HG03457 (cell line): Measurements from ENCODE around the gene ATP5MC2.
"Not testable (repeated sequence)": the region's sequence is repeated elsewhere in the genome, so short reads cannot be mapped to it uniquely, and the experiment has no call there.

ENCODE experiments used
- ATAC-seq: cut with Tn5 transposase; IDR thresholded peaks from one replicate; pipeline ENCODE4 v1.9.1; 2021; ENCODE audit warnings: moderate number of reproducible peaks; ENCODE audit not compliant: unreplicated experiment

ATP5MC2 gene

GRCh38 chr12:53695152-53696145, 19.6 kb upstream of the ATP5MC2 start:
- no peak for ATAC-seq

DNA sequence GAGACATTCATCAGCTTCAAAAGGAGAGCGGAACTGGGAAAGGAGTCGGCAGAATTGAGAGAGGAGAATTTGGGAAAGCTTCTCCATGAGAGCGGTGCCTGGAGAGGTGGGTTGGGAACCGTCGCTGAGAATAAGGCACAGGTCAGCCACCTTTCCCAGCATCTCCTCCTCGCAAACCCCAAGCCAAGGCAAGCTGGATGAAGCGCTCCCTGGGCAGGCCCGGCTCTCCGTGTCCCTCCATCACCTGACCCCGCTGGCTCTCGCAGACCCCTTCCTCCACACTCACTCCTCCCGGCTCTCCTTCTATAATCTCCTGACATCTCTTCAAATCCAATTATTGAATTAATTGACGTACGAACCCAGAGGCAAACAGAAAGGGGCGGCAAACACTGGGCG, 18.9 kb upstream of the ATP5MC2 start:
- no peak for ATAC-seq

DNA sequence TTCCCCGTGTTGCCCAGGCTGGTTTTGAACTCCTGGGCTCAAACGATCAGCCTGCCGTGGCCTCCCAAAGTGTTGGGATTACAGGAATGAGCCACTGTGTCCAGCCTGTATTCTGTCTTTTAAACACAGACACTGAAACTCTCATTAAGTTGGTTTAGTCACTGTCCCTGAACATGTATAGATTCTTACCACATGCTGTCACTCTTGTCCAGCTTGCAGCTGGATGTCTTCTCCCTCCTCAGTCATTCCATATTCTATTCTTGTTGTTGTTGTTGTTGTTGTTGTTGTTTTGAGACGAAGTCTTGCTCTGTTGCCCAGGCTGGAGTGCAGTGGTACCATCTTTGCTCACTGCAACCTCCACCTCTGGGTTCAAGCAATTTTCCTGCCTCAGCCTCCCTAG, 12.3 kb upstream of the ATP5MC2 start:
- no peak for ATAC-seq

DNA sequence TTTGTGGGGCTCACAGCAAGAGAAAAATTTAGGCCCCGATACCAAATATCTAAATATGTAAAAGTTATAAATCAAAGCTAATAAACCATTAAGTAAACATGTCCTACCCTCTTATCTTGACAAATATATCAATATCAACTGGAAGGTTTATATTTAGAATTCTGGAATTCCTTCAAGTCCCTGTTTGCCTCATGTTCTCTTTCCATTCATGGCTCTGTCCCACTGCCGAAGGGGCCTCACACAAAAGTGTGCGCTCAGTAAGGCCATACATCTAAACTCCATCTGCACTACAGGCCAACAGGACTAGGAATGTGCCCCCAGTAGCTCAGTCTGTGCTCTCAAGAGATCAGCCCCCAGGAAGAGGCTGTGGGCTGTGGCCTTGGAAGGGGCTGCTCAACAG, 10.6 kb upstream of the ATP5MC2 start:
- no peak for ATAC-seq

- ATAC-seq = no peak
Observed at GRCh38 chr12:53684654-53685220, 8.9 kb upstream of the ATP5MC2 start.

DNA sequence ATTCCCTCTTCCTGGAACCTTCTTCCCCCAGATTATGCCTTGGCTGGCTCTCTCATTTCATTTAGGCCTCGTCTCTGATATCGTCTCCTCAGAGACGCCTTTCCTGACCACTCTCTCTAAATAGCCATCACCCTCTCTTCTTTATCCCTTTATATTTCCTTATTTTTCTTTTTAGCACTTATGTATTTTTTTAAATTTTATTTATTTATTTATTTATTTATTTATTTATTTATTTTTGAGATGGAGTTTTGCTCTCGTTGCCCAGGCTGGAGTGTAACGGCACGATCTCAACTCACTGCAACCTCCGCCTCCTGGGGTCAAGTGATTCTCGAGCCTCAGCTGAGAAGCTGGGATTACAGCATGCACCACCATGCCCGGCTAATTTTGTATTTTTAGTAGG, 8.1 kb upstream of the ATP5MC2 start:
- no peak for ATAC-seq

DNA sequence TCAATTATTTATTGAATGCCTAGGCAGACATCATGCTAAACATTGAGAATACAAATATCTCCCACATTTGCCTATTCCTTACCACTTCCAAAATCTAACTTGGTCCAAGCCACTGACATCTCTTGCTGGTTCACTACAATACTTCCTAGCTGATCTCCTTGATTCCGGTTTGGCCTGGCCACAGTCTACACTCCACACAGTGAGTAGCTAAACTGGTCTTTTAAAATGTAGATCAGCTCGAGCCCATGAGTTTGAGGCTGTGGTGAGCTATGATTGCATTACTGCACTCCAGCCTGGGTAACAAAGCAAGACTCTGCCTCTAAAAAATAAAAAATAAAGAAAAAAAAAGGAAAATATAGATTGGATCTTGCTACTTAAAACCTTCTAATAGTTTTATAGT, 7.6 kb upstream of the ATP5MC2 start:
- no peak for ATAC-seq

DNA sequence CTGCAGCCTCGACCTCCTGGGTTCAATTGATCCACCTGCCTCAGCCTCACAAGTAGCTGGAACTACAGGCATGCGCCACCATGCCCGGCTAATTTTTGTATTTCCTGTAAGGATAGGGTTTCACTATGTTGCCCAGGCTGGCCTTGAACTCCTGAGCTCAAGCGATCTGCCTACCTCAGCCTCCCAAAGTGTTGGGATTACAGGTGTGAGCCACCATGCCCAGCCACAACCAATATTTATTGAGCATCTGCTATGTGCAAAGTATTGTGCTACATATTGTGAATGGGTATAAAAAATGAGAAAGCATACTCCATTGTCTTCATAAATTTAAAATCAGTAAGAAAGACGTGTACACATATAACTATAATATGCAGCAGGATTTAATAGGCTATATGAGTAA, 4.2 kb upstream of the ATP5MC2 start:
- not testable (repeated sequence) for ATAC-seq

DNA sequence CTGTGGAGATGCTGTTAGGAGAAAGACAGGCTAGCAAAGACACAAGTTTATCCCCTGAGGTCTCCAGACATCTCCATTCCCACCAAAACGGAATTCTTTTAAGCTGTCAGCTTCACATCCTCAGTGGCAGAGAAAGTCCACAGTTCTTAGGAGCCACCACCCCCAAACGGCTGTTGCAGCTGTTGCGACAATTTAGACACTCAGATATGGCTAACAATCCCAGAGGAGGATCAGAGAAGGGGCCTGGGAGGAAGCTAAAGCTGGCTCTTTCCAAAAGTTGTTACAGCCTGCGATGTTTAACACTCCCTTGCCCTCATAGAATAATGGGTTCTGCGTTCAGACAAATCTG, 1.9 kb upstream of the ATP5MC2 start:
- no peak for ATAC-seq

DNA sequence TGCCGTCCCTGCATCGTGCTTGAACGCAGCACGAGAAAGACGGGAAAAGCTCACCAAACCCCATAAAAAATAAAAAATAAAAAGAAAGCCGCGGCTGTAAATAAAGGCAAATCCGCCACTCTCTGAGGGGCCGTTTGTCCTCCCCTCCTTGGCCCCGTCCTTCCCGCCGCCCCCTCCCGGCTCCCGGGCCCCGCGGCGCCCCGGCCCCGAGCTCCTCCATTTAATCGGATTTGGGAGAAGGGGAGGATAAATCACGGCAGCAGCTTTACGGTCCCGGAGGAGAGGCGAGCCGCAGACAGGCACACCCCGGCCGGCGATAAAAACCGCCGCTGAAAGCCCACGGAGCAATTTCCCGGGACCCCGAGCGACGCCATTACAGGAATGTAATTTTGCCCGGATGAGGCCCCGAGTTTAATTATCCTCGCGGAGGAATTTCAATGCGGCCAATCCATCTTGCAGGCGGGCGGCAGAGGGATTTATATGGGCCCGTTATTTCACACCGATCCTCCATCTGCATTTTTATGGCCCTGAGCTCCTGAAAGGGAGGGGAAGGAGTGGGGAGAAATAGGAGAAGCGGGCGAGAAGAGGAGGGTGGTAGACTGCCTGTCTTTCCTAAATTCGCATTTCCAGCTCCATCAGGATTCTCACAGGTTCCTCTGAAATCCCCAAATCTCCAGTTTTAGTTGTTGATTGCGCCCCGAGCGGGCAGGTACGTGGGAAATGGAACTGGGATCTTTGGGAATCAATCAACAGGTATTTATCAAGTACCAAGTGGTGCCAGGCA, 1.3 kb upstream of the ATP5MC2 start:
- no peak for ATAC-seq

DNA sequence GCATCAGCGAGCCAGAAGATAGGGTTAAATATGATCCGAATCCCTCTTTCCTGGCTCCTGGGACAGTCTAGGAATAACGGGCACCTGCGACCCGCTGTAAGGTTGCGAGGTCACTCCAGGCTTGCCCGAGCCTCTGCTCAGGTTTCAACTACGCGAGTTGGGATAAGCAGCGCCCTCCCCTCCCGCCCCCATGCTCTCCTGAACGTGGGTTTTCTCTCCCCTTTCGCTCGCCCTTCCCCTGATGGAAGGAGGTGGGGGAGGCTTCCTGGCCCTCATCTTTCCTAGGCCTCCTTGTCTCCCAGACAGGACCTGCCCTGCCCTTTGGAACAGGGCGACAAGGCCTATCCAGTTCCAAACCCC, 753 bp upstream of the ATP5MC2 start:
- no peak for ATAC-seq

GRCh38 chr12:53674977-53675700, 744 bp downstream of the ATP5MC2 start:
- no peak for ATAC-seq

DNA sequence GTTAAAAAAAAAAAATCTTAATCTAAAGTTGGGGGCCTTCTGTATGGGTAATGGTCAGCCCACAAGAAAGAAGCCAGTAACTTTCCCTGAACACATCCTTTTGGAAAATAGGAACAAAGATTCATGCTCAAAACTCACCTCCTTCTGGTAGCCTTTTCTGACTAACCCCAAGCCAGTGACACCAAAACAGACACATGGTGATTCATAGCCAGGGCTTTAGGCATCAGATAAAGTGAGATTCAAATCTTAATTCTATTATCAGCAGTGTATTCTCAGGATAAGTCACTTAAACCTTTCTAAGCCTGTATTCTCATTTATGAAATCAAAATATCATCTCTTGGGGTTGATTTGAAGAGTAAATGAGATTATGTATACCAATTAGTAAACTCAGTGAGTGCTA, 4.9 kb downstream of the ATP5MC2 start:
- ATAC-seq = no peak

- no peak for ATAC-seq
Observed at GRCh38 chr12:53670308-53670707, 5.6 kb downstream of the ATP5MC2 start.

DNA sequence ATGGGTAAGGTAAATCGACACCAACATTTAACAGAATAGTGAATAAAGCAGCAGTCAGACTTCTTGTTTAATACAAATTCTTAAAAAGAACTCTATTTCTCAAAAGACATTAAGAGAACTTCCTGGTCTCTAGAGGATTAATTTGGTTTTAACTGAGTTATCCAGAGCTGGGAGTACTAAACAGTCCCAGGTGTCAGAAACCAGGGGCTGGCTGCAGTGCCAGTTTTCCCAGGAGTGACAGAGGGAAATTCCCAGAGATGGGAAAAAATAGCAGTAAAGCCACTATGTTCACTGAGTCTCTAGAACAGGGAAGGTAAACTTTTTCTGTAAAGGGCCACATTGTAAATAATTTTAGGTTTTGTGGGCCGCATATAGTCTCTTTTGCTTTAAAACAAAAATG, 8.8 kb downstream of the ATP5MC2 start:
- no peak for ATAC-seq

DNA sequence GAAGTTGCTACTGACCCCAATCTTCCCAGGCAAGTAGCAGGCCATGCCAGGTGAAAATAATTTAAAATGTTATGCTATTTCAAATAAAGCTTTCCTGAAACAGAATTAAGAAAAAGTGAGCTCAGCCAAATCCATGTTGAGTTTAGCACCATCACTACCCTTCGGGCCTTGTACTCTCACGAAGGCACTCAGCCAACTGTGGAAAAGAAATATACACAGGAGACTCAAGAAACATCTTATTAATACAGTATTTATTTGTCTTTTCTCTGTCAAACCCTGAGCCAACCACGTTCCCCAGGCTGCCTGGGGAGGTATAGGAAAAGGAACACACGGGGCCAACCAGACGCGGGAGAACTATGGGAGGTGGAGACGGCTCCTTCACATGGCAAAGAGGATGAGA, 10.9 kb downstream of the ATP5MC2 start:
- ATAC-seq = no peak

DNA sequence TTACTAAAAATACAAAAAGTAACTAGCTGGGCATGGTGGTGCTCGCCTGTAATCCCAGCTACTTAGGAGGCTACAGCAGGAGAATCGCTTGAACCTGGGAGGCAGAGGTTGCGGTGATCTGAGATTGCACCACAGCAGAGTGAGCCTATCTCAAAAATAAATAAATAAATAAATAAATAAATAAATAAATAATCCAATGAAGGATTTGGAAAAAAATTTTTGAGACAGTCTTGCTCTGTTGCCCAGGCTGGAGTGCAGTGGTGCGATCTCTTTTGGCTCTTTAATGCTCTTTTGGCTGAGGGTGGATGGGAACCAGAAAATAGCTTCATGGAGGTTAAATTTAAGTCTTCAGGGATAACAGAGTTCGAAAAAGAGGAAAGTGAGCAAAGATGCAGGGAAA, 11.7 kb downstream of the ATP5MC2 start:
- no peak for ATAC-seq

- ATAC-seq = no peak
Observed at GRCh38 chr12:53660041-53660440, 15.8 kb downstream of the ATP5MC2 start.

DNA sequence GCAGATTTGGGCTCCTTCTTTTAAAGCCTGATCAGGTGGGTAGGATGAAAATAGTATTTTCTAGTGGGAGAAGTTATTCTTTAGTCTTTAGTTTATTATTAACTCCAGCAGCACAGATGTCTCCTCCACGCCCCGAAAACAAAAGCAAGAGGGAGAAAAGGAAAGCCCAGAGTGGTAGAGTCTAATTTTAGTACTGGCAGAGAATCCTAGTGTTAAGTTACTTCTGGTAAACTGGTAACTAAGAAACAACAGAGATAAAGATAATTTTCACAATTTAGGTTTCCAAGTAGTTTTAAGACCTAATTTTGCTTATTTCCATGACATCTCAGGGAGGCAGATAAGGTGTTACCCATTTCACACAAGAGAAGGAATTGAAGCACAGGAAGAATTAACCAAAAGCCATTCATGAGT, 16.3 kb downstream of the ATP5MC2 start:
- no peak for ATAC-seq

- ATAC-seq = no peak
Observed at GRCh38 chr12:53659011-53659551, 16.8 kb downstream of the ATP5MC2 start.

- no peak for ATAC-seq
Observed at GRCh38 chr12:53657041-53657440, 18.8 kb downstream of the ATP5MC2 start.
